ENCODE measurements around the gene DNTTIP2.

DNA sequence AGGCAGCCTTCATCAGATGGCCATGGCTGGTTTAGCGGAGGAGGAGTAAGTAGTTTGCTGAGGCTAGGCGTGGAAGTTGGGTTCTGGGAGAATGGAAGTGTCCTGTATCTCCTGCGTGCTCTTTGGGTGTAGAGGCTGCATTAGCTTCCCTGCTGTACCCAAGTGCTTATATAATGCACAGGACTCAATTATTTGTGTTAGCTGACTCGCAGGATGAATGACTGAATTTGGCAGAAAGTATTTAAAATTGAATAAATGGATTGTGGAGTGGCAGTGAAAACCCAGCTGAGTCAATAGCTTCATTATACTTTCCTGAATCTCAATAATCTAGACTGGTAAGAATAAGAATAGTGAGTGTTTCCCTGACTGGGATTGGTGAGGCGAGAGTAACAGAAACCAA lies 13.8 kb downstream of the DNTTIP2 start:
- TF ChIP-seq EP300 (IDR thresholded peaks at IDR 0.05) (no peak), HDAC2 (IDR thresholded peaks at IDR 0.05) (no peak), CBX8 (IDR thresholded peaks at IDR 0.05) (no peak), RFX5 (IDR thresholded peaks at IDR 0.05) (no peak)
- TF ChIP-seq, protein P1, sequence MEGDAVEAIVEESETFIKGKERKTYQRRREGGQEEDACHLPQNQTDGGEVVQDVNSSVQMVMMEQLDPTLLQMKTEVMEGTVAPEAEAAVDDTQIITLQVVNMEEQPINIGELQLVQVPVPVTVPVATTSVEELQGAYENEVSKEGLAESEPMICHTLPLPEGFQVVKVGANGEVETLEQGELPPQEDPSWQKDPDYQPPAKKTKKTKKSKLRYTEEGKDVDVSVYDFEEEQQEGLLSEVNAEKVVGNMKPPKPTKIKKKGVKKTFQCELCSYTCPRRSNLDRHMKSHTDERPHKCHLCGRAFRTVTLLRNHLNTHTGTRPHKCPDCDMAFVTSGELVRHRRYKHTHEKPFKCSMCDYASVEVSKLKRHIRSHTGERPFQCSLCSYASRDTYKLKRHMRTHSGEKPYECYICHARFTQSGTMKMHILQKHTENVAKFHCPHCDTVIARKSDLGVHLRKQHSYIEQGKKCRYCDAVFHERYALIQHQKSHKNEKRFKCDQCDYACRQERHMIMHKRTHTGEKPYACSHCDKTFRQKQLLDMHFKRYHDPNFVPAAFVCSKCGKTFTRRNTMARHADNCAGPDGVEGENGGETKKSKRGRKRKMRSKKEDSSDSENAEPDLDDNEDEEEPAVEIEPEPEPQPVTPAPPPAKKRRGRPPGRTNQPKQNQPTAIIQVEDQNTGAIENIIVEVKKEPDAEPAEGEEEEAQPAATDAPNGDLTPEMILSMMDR (IDR thresholded peaks at IDR 0.05): no peak
- TF ChIP-seq, protein P2, sequence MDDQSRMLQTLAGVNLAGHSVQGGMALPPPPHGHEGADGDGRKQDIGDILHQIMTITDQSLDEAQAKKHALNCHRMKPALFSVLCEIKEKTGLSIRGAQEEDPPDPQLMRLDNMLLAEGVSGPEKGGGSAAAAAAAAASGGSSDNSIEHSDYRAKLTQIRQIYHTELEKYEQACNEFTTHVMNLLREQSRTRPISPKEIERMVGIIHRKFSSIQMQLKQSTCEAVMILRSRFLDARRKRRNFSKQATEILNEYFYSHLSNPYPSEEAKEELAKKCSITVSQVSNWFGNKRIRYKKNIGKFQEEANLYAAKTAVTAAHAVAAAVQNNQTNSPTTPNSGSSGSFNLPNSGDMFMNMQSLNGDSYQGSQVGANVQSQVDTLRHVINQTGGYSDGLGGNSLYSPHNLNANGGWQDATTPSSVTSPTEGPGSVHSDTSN (IDR thresholded peaks at IDR 0.05): no peak
- TF ChIP-seq, protein P3, sequence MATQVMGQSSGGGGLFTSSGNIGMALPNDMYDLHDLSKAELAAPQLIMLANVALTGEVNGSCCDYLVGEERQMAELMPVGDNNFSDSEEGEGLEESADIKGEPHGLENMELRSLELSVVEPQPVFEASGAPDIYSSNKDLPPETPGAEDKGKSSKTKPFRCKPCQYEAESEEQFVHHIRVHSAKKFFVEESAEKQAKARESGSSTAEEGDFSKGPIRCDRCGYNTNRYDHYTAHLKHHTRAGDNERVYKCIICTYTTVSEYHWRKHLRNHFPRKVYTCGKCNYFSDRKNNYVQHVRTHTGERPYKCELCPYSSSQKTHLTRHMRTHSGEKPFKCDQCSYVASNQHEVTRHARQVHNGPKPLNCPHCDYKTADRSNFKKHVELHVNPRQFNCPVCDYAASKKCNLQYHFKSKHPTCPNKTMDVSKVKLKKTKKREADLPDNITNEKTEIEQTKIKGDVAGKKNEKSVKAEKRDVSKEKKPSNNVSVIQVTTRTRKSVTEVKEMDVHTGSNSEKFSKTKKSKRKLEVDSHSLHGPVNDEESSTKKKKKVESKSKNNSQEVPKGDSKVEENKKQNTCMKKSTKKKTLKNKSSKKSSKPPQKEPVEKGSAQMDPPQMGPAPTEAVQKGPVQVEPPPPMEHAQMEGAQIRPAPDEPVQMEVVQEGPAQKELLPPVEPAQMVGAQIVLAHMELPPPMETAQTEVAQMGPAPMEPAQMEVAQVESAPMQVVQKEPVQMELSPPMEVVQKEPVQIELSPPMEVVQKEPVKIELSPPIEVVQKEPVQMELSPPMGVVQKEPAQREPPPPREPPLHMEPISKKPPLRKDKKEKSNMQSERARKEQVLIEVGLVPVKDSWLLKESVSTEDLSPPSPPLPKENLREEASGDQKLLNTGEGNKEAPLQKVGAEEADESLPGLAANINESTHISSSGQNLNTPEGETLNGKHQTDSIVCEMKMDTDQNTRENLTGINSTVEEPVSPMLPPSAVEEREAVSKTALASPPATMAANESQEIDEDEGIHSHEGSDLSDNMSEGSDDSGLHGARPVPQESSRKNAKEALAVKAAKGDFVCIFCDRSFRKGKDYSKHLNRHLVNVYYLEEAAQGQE (IDR thresholded peaks at IDR 0.05): no peak

All from A549 (cell line).